ENCODE results near the gene SLC38A10.
A peak's percentile ranks its signal among the peaks of the same experiment; 100 is the strongest.

Gene SLC38A10

GRCh38 chr17:81330884-81331245 is 35.8 kb upstream of the SLC38A10 start:
- no peak for DNase-seq

GRCh38 chr17:81329927-81330883 is 35.1 kb upstream of the SLC38A10 start:
- DNase-seq = no peak

GRCh38 chr17:81328978-81329926 is 34.1 kb upstream of the SLC38A10 start:
- DNase-seq = no peak

GRCh38 chr17:81328489-81328888 is 33.4 kb upstream of the SLC38A10 start:
- no peak for DNase-seq

GRCh38 chr17:81325714-81326358 is 30.7 kb upstream of the SLC38A10 start:
- no peak for DNase-seq

GRCh38 chr17:81324851-81325713 is 30.0 kb upstream of the SLC38A10 start:
- no peak for DNase-seq

GRCh38 chr17:81324177-81324850 is 29.2 kb upstream of the SLC38A10 start:
- DNase-seq = no peak

- DNase-seq = no peak
These were observed 28.3 kb upstream of the SLC38A10 start for GRCh38 chr17:81323411-81323868.

- no peak for DNase-seq
These were observed 27.9 kb upstream of the SLC38A10 start for GRCh38 chr17:81323083-81323369.

- peak; percentile 41 for DNase-seq
These were observed 27.4 kb upstream of the SLC38A10 start for GRCh38 chr17:81322271-81323082.

- DNase-seq = no peak
These were observed 23.0 kb upstream of the SLC38A10 start for GRCh38 chr17:81317961-81318605.

GRCh38 chr17:81317530-81317821 is 22.4 kb upstream of the SLC38A10 start:
- DNase-seq = no peak

- no peak for DNase-seq
These were observed 20.8 kb upstream of the SLC38A10 start for GRCh38 chr17:81315885-81316391.

- DNase-seq = no peak
These were observed 20.2 kb upstream of the SLC38A10 start for GRCh38 chr17:81315129-81315884.

- no peak for DNase-seq
These were observed 19.4 kb upstream of the SLC38A10 start for GRCh38 chr17:81314398-81315081.

GRCh38 chr17:81313776-81314397 is 18.8 kb upstream of the SLC38A10 start:
- no peak for DNase-seq

- DNase-seq = no peak
These were observed 17.7 kb upstream of the SLC38A10 start for GRCh38 chr17:81312624-81313325.

GRCh38 chr17:81311946-81312345 is 16.8 kb upstream of the SLC38A10 start:
- DNase-seq = no peak
